Esophagus squamous epithelium (tissue), 4 donors: Measurements from ENCODE around the gene C1QTNF7.

Source experiments
- CTCF ChIP-seq, 6 experiments: fragments of 450-650 bp in 4 of 6; fragments of 200-600 bp in 2 of 6; sonication (generic) in 2 of 6; IDR thresholded peaks; one replicate each; pipeline ENCODE4 v1.5.1; 2016 to 2019; ENCODE audit warnings: antibody characterized with exemption in 6 of 6, mild to moderate bottlenecking in 4 of 6, moderate library complexity in 4 of 6
- POLR2A ChIP-seq, 4 donors: fragments of 450-650 bp; IDR thresholded peaks; one replicate each; pipeline ENCODE4 v1.6.1; 2017; ENCODE audit warnings: antibody characterized with exemption in 4 of 4, mild to moderate bottlenecking in 4 of 4, moderate library complexity in 3 of 4

DNA sequence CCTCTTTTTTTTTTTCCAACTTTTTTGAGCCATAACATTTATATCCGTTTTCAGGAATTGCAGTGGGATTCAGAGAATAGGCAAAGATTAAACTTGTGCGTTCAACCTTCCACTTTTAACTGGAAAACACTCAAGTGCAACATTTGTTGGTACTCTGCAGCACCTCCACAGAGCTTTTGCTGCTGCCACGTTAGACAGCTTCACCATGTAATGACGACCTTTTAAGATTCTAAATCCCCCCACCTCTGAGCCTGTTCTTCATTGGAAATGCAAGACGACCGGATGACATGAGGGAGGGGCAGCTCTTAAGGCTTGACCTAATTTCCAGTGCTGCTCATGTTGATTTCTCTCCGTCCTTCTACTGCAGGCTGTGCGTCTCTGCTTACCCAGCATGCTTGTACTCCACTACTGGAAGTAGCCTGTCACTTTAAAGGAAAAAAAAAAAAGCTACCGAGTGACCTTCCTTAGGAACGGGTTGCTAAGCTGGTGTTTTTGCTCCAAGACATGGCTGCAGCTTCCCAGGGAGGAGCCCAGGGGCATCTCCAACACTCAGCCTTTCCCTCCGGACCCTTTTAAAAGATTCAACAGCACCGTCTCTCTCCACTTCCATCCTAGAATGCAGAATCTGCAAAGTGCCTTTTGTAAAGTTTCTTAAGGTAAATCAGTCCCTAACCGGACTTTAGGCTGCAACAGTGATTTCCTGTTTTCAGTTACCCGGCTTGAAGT lies 41.7 kb downstream of the C1QTNF7 start, which contains the start of gene CC2D2A:
- TF ChIP-seq CTCF (IDR thresholded peaks at IDR 0.05), result no peak
- TF ChIP-seq POLR2A (IDR thresholded peaks at IDR 0.05), result no peak
